WTC11 (cell line): ENCODE results near the gene CLPTM1. TPM values are rescaled to one million over a fixed set of nuclear protein-coding genes. Genes with fewer than 3 reads are reported as not detected.

ENCODE experiments used
- ATAC-seq: fragments of 200-7000 bp; cut with Tn5 transposase; 2 replicates; pipeline ENCODE4 v1.10.0; 2021; ENCODE audit warnings: mild to moderate bottlenecking, moderate library complexity
- CTCF ChIA-PET: fragments of 300-600 bp; sonication (Branson Sonifier 250); formaldehyde crosslinking; loops from one replicate; lab custom pipeline; 2021; ENCODE audit warnings: antibody characterized with exemption; lab: Charles Lee
- POLR2A ChIA-PET: fragments of 350-600 bp; sonication (Branson Sonifier 250); formaldehyde crosslinking; loops from one replicate; lab custom pipeline; 2021; ENCODE audit warnings: antibody characterized with exemption; lab: Charles Lee
- DNase-seq: peaks from one replicate; pipeline ENCODE4 v3.0.0; 2021; ENCODE audit warnings: low spot score
- H3K27ac Mint-ChIP-seq: 2 replicates; pipeline ENCODE4 v1.8.0; 2021; ENCODE audit warnings: mixed read lengths
- H3K27me3 Mint-ChIP-seq: 2 replicates; pipeline ENCODE4 v1.8.0; 2021; ENCODE audit warnings: low read depth, mild to moderate bottlenecking, moderate library complexity, mixed read lengths
- H3K36me3 Mint-ChIP-seq: 2 replicates; pipeline ENCODE4 v1.8.0; 2021; ENCODE audit warnings: mixed read lengths
- H3K4me1 Mint-ChIP-seq: 2 replicates; pipeline ENCODE4 v1.8.0; 2022; ENCODE audit warnings: mixed read lengths
- H3K4me3 Mint-ChIP-seq: 2 replicates; pipeline ENCODE4 v1.8.0; 2021; ENCODE audit warnings: mild to moderate bottlenecking, moderate library complexity, mixed read lengths
- H3K9me3 Mint-ChIP-seq: 2 replicates; pipeline ENCODE4 v1.8.0; 2021; ENCODE audit warnings: mixed read lengths
- E2F1 ChIP-seq: sonication (generic); formaldehyde crosslinking; IDR thresholded peaks from 2 replicates; pipeline ENCODE4 v1.8.0; 2022; ENCODE audit warnings: mild to moderate bottlenecking, missing genetic modification reagents
- ERG ChIP-seq: fragments of 250-450 bp; sonication (Bioruptor Pico); IDR thresholded peaks from 2 replicates; pipeline ENCODE4 v1.8.0; 2021; ENCODE audit warnings: mild to moderate bottlenecking
- IRF2 ChIP-seq: sonication (generic); formaldehyde crosslinking; IDR thresholded peaks from 2 replicates; pipeline ENCODE4 v1.8.0; 2022; ENCODE audit warnings: low read depth, missing genetic modification reagents, borderline replicate concordance
- NR3C1 ChIP-seq: sonication (generic); formaldehyde crosslinking; conservative IDR thresholded peaks from 2 replicates; pipeline ENCODE4 v1.8.1; 2023; ENCODE audit warnings: low read depth, mild to moderate bottlenecking, missing genetic modification reagents
- STAT6 ChIP-seq: sonication (generic); formaldehyde crosslinking; conservative IDR thresholded peaks from 2 replicates; pipeline ENCODE4 v1.8.1; 2023; ENCODE audit warnings: mild to moderate bottlenecking, low read depth, missing genetic modification reagents, moderate library complexity
- ZMAT4 ChIP-seq: fragments of 250-450 bp; sonication (Bioruptor Pico); IDR thresholded peaks from 2 replicates; pipeline ENCODE4 v1.9.0; 2021; ENCODE audit warnings: mild to moderate bottlenecking
- ZNF232 ChIP-seq: sonication (generic); formaldehyde crosslinking; IDR thresholded peaks from 2 replicates; pipeline ENCODE4 v1.8.0; 2022; ENCODE audit warnings: mild to moderate bottlenecking, missing genetic modification reagents
- total RNA-seq: library from RNA; stranded (reverse); gene quantifications from 3 replicates; pipeline ENCODE4 v1.2.3, GENCODE V29; 2021

The CLPTM1 gene
- total RNA-seq, 1 experiment from 2014 or later: 85.6 TPM

GRCh38 chr19:45041125-45041524 is 85.9 kb downstream of the CLPTM1 start:
- ChIA-PET CTCF (interaction anchor here (7.3 kb wide), 1 partner anchor 18 kb away, joined by 37 read pairs; no protein-coding TSS in a partner anchor), POLR2A (no interaction called here)

More at GRCh38 chr19:45041125-45041524, 85.9 kb downstream of the CLPTM1 start:
- no peak for ATAC-seq
- Mint-ChIP-seq H3K4me1 (peaks cover 10% of the 10 kb centered on the region), H3K27me3 (no peaks in the 10 kb centered on the region), H3K36me3 (peaks cover 47% of the 10 kb centered on the region), H3K4me3 (no peak overlapping the region; the same call in 1 of the 2 replicates), H3K9me3 (no peaks in the 10 kb centered on the region), H3K27ac (no peak overlapping the region)
- no peak for DNase-seq
- TF ChIP-seq E2F1 (CRISPR knock-in tag) (no peak), IRF2 (no peak), NR3C1 (CRISPR knock-in tag) (no peak), ZNF232 (CRISPR knock-in tag) (no peak), ERG (CRISPR knock-in tag) (no peak), ZMAT4 (CRISPR knock-in tag) (no peak), STAT6 (no peak)
- TF ChIP-seq, all 79 proteins: peak for 0

Other genes starting within 250 kb of the CLPTM1 start
- 4.6 to 7.8 TPM (median 5.6 TPM) in 3 replicates for gene BCL3, start 206.7 kb upstream of the CLPTM1 start, total RNA-seq
- gene CBLC, start 177.5 kb upstream of the CLPTM1 start, total RNA-seq: 20.5 to 29.5 TPM (median 27.8 TPM) in 3 replicates
- 73.1 to 89.5 TPM (median 80.0 TPM) in 3 replicates for gene BCAM, start 146.3 kb upstream of the CLPTM1 start, total RNA-seq
- 164 to 170 TPM (median 168 TPM) in 3 replicates for gene NECTIN2, start 109.1 kb upstream of the CLPTM1 start, total RNA-seq
- 166 to 221 TPM (median 181 TPM) in 3 replicates for gene TOMM40, start 64.1 kb upstream of the CLPTM1 start, total RNA-seq
- gene APOE, start 49.6 kb upstream of the CLPTM1 start, total RNA-seq: 815 to 837 TPM (median 824 TPM) in 3 replicates
- gene APOC1, start 40.8 kb upstream of the CLPTM1 start, total RNA-seq: 76.2 to 101 TPM (median 86.5 TPM) in 3 replicates
- gene APOC4, start 13.1 kb upstream of the CLPTM1 start, total RNA-seq: not detected in 3 replicates
- 0.66 to 0.81 TPM in 2 of 3 replicates, not detected in the other for gene APOC2, start 9.3 kb upstream of the CLPTM1 start, total RNA-seq
- gene RELB, start 46.1 kb downstream of the CLPTM1 start, total RNA-seq: 8.9 to 10.6 TPM (median 9.9 TPM) in 3 replicates
- gene CLASRP, start 83.7 kb downstream of the CLPTM1 start, total RNA-seq: 85.0 to 88.9 TPM (median 88.0 TPM) in 3 replicates
- 13.4 to 14.8 TPM (median 13.8 TPM) in 3 replicates for gene ZNF296, start 121.1 kb downstream of the CLPTM1 start, total RNA-seq
- gene GEMIN7, start 123.9 kb downstream of the CLPTM1 start, total RNA-seq: 55.0 to 60.3 TPM (median 55.3 TPM) in 3 replicates
- 34.5 to 35.9 TPM (median 35.4 TPM) in 3 replicates for gene PPP1R37, start 137.8 kb downstream of the CLPTM1 start, total RNA-seq
- gene NKPD1, start 205.6 kb downstream of the CLPTM1 start, total RNA-seq: 0.57 to 1.1 TPM (median 0.76 TPM) in 3 replicates
- 59.7 to 75.8 TPM (median 67.1 TPM) in 3 replicates for gene TRAPPC6A, start 222.9 kb downstream of the CLPTM1 start, total RNA-seq
- 9.0 to 10.8 TPM (median 10.0 TPM) in 3 replicates for gene BLOC1S3, start 223.4 kb downstream of the CLPTM1 start, total RNA-seq